GM18519 (cell line): ENCODE data around the gene ITGA1.

ENCODE experiments used
- ATAC-seq: cut with Tn5 transposase; IDR thresholded peaks from one replicate; pipeline ENCODE4 v1.9.1; 2021; ENCODE audit warnings: mild to moderate bottlenecking, moderate library complexity; ENCODE audit not compliant: unreplicated experiment, low FRiP score

The ITGA1 gene

DNA sequence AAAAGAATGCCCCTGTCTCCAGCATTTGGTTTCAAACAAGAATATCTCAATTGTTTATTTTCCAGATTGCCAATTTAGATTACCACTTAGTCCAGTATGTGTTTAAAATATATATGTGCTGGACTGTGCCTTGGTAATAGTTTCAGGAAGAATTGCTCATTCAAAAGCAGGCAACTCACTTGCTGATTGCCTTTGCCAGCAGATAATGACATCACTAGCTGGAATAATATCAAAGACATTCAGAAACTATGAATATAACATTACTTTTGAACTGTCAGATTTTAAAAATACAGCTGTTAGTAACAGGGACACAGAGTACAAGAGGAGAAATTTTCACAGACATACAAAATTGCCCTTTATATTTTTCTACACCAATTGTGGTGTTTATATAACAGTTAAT is 105.4 kb downstream of the ITGA1 start:
- ATAC-seq = no peak

- no peak for ATAC-seq
Measured at GRCh38 chr5:52893863-52894262, 106.1 kb downstream of the ITGA1 start.

DNA sequence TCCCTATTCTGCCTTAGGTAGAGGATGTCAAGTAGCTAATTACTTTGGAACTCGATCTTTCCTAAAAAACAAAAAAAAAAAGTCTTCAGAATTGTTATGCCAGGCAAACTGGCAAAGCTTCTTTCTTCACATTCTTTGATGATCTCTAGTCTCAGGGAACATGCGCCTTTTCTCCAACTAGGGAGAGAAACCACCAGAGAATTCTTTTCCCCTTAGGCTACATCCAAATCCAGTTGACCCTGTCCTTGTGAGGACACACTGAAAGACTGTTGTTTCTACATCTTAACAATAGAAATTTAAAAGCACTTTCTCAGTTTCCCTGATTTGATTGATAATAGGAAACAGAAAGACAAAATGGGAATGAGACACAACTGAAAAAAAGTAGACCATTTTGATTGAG is 106.7 kb downstream of the ITGA1 start:
- ATAC-seq = no peak

GRCh38 chr5:52895075-52895474 is 107.4 kb downstream of the ITGA1 start:
- no peak for ATAC-seq

DNA sequence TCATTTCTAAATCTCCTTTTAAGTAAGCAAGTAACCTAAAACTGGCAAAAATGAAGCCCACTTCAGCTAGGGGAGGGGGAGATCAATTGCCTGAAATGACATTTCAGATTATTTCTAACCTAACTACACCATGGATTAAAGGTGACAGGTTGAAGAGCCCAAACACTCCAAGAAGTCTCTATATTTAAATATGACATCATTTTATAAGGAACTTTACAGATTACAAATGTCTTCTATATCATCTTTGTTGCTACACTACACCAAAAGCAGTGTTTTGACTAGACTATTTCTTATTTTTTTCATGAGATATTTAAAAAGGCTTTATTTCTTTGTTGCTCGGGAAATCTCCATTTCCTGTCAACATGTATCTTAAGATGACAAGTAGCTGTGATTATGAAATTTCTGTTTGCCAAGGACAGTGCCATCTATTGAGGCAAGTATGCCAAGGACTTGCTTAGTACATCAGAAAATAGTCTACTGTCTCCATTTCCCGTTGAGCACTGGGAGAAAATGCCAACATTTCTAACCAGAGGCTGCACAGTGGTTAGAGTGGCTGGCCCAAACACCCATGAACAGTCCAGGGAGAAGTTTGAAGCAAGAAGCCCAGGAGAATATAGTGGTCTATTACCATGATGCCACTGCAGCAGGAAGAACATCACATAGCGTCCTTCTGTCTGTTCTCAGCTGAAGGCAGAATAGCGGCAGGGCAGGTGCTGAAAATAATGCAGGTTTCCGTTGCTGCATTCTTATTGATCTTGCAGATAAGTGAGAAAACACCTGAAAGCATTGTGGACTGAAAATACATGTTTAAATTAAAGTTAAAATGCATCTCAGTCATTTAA is 108.1 kb downstream of the ITGA1 start:
- no peak for ATAC-seq

- no peak for ATAC-seq
Measured at GRCh38 chr5:52896534-52897237, 109.0 kb downstream of the ITGA1 start.

GRCh38 chr5:52897238-52897614 is 109.5 kb downstream of the ITGA1 start:
- ATAC-seq = no peak

DNA sequence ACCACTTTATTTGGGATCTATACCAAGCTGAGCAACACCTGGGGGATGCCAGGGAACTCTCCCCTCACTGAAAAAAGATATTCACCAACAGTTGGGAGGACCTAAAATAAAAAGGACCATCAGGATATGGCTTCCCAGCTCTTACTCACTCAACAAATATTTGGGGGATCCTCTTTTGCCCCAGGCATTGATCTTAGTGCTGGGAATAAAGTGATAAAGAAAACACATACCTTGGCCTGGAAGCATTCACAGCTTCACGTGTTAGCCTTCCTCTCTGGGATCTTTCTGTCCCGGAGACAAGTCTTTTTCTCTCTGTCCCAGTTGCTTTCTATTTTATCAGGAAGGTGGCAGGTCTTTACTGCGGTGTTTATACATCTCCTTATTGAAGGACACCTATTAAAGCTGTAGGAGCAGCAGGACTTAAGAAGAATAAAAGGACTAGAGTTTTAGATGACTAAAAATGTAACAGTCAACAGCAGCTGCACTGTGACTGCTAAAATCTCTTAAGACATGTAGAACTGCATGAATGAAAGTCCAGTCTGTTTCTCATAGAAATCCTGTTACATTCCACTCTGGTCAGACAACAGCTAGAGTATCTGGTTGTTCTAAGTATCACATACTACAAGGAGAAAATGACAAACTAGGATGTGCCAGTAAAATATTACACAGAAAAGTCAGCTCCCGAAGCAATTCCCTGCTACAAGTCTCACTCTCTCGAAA is 111.4 kb downstream of the ITGA1 start:
- no peak for ATAC-seq

GRCh38 chr5:52903142-52903541 is 115.4 kb downstream of the ITGA1 start:
- no peak for ATAC-seq

GRCh38 chr5:52906343-52906742 is 118.6 kb downstream of the ITGA1 start:
- ATAC-seq = no peak

DNA sequence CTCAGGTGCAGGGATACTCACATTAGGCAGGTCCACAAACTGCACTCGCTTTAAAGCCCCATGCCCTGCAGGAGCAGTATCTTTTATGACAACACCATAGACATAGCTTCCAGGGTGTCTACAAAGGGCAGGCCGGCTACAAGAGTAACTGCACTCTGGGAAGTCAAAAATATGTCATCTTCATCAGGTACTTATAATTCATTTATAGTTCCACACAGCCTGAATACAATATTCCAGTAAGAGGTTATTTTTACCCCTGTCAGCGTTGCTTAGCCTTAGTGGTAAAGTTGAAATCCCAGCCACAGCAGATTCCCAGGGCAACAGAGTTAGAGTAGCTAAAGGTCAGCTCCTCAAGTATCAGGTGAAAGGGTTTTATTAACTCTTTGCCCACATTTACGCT is 119.1 kb downstream of the ITGA1 start:
- no peak for ATAC-seq

DNA sequence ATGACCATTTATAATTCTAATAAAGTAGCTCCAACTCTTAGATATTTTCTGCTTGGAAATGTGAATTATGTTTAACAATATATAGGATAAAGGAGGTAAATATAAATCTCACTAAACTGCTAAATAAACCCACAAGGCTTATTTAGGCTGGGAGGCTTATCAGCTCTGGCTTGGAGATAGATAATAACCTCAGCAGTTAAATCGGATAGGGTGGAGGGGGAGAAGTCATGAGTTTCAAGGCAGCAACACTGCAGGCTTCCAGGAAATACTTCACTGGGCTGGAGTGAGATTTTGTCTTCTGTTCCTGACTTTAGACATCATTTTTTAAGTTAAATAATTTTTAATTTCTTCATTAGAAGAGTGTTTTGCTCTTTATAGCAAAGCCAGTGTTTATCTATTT is 121.5 kb downstream of the ITGA1 start:
- no peak for ATAC-seq

DNA sequence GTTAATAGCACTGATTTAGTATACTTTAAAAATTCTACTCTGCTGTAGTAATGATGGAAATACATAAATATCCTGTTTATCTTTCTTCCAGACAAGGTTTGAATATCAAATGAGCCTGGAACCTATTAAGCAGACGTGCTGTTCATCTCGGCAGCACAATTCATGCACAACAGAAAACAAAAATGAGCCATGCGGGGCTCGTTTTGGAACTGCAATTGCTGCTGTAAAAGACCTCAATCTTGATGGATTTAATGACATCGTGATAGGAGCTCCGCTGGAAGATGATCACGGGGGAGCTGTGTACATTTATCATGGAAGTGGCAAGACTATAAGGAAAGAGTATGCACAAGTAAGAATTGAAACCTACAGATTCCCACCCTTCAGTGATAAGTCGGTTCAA is 122.4 kb downstream of the ITGA1 start:
- ATAC-seq = no peak

DNA sequence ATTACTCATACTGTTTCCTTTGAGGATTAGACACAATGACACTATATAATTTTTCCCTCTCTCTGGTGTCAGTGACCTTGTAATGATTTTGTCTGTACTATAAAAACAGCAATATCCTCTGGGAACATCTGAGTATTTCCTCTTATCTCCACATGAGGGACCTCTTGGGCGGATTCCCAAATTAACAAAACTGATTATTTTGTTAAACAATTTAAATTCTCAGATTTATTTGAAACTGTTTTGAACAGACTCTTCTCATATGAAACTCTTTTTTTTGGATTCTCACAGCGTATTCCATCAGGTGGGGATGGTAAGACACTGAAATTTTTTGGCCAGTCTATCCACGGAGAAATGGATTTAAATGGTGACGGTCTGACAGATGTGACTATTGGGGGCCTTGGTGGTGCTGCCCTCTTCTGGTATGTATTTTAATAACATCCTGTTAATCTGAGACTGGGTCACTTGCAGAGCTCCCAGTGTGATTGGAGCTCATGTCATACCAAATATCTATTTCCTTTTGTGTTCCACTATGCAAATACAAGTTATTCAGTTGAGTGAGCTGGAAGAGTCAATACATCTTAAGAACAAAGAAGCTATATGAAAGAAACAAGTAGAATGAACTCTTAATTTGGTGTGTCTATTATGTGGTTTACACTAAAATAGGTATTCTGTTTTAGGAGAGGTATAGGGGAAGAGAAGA is 127.6 kb downstream of the ITGA1 start:
- peak; percentile 96 for ATAC-seq

DNA sequence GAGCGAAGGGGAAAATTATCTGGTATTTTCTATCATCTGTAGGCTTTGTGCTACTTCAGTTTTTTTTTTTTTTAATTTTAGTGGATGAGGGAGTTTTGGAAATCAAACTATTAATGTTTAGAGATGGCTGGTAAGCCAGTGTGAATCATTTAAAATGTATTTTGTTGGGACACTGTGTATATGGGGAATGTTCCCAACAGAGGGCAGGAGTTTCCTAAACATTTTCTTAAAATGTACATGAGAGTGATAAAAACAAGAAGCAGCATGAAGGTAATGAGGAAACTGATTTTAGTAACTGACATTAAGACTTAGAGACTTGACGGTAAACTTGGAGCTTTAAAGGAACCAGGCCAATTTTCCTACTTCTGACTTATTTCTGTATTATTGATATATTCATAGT is 133.2 kb downstream of the ITGA1 start:
- no peak for ATAC-seq

- no peak for ATAC-seq
Measured at GRCh38 chr5:52922384-52922783, 134.7 kb downstream of the ITGA1 start.

GRCh38 chr5:52924456-52924855 is 136.7 kb downstream of the ITGA1 start:
- ATAC-seq = no peak

DNA sequence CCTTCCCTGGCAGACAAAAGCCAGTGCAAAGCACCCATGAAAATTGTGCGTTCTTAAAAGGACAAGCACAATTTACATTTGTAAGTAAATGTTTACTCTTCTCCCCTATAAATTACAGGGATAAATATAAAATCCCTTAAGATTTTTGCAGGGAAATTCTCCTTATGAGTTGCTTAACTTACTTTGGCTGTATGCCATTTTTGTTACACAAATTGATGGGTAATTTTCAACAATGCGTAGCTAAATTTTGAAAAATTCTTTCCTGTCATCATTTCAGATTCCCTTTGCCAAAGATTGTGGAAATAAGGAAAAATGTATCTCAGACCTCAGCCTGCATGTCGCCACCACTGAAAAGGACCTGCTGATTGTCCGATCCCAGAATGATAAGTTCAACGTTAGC is 137.3 kb downstream of the ITGA1 start:
- ATAC-seq = no peak

- no peak for ATAC-seq
Measured at GRCh38 chr5:52928689-52929088, 141.0 kb downstream of the ITGA1 start.

DNA sequence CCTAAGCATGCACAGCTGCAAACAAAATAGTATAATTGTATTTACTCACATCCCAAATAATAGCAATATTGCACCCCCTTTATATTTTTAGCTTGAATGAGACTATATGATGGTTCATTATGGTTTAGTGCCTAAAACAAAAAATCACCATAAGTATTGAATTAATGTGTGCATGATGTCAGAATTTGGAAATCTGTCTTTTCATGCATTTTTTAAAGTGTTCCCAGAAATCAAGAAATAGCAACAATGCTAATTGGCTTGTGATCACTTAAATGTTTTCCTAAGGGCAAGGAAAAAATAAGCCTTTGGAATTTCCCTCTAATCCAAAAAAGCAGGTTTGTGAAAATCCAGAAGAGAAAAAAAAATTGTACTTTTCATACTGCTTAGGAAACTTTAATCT is 150.5 kb downstream of the ITGA1 start:
- ATAC-seq = no peak

GRCh38 chr5:52943285-52943684 is 155.6 kb downstream of the ITGA1 start:
- peak; percentile 59 for ATAC-seq
